Muscle of arm (tissue), 12 donors: Measurements from ENCODE around the gene BNC2. TPM values are rescaled to one million over a fixed set of nuclear protein-coding genes. Genes with fewer than 3 reads are reported as not detected.
A peak's percentile ranks its signal among the peaks of the same experiment; 100 is the strongest.

Experiments
- DNase-seq: peaks from one replicate; pipeline ENCODE4 v3.0.0-alpha.2; 2013
- polyA plus RNA-seq, 12 donors: library from polyadenylated mRNA; unstranded; fragments of 120-200 nt; gene quantifications; one replicate each; pipeline ENCODE4 v1.2.1, GENCODE V29; 2013; ENCODE audit not compliant: insufficient read length in 12 of 12

Gene BNC2
- polyA plus RNA-seq, 12 donors, result 4.5 to 19.4 (median 6.8) TPM; not detected in 1

DNA sequence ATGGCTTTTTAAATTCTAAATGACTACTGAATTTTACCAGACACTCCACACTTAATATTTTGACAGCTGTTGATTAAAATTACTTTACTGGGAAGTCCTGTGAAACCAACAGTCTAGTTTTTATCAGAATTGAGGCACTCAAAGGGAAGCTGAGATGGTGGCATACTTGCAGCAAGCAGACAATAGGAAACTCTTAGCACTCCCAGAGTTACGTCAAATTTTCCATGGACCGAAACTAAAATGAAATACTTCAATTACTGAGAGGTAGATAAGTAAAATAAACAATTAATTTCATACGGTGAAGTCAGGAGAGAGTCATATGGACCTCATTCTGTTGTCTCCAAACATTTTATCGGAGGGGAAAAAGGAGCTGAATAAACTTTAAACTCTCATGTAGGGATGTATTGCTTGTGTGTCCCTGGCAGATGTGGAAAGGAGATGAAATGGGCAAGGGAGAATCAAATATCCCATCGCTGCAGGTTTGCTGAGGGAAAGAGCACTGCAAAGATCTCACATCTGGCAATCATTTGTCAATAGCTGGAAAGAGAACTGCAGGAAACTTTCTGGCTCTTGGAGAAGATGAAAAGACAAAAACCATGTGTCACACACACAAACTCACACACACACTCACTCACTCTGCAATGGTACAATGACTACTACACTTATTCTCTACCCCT is 189.4 kb downstream of the BNC2 start:
- DNase-seq, result peak; percentile 80

DNA sequence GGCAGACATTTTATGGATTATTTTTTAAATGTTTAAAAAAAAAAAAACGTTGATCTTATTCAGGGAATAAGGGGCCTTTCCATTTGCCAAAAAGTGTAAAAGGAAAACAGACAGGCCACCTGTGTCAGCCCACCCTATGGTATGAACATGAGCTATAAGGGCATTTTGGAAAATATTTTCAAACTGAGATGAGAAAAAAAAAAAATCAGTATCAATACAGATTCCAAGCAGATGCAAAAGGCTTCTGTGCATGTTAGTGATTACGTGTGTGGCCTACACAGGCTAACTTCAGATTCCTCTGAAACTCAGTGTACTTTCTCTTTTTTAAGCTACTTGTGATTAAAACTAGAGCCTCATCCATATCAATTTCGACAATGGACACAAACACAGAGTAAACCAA is 189.9 kb downstream of the BNC2 start:
- no peak for DNase-seq

DNA sequence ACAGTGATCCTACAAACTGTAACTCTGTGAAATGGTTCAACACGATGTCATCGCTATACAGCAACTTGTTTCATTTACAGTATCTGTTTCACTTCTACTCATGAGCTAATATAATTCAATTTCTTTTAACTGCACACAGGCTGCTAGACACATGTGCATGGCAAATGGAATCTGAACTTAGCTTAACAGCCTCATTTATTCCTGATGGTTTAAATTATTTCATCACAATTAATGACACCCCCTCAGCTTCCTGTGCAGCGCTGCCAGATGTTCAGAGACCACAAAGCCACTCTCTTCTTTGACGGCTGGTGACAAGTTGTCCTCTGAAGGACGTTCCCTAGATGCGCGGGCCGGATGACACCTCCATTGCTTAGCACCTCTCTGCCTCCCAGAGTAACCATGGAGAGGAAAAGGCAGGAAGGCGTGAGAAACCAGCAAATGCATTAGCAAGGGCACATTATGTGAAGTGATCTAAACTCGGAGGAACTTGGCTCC is 191.1 kb downstream of the BNC2 start:
- no peak for DNase-seq

DNA sequence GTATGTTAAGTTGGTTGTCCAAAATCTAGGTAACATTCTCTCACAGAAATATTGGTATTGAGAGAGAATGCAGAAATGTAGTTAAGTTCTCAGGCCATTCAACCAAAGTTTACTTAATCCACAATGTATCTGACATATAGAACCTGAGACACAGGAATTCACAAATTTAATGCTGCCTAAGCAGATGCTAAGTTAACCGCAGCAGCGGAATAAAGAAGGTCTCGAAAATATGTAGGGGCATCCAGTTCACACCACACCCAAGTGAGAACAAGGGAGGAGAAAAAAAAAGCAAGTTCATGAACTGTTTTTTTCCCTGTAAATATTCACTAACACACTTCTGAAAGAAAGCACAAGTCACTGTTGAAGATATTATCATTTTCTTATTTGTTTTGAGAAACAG is 194.0 kb downstream of the BNC2 start:
- DNase-seq, result no peak

DNA sequence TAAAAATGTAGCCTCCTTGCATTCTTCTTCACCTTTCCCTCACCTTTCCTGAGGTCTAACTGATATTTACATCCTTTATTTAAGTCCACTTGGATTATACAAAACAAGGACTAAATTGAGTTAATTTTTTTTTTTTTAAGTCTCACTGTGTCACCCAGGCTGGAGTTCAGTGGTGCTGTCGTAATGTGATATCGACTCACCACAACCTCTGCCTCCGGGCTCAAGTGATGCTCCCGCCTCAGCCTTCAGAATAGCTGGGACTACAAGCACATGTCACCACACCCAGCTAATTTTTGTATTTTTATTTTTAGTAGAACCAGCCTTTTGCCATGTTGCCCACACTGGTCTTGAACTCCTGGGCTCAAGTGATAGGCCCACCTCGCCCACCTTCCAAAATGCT is 195.3 kb downstream of the BNC2 start:
- no peak for DNase-seq

DNA sequence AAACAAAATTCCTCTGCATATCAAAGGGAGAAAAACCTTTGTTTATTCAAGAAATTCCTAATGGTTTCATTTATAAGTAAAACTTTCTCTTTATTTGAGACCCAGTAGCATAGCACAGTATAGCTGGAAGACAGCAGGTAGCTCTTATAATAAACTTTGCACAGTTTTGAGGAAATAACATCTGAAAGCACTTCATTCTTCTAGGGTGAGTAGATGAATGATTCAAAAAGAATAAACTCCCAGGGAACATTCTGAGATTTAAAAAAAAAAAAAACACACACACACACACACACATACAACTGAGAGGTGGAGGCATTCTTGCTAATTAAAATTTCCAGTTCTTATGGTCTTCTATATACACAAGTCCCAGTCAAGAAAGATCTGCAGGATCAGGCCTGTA is 197.3 kb downstream of the BNC2 start:
- no peak for DNase-seq

DNA sequence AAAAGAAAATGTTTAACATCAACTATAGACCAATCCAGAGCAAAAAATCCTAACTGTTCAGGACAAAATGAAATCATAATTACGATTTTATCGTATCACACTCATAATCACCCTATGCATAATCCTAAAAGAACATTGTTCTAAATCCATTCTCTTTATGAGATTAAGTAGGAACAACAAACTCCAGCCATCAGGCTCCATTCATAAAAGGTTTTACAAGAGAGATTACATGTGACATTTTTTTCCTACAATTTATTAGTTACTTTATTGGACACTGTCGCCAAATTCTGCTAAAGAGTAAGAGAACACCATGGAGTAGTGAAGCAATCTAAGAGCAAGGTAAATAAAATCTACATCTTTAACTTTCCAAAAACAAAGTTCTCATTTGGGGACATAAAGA is 198.0 kb downstream of the BNC2 start:
- no peak for DNase-seq

DNA sequence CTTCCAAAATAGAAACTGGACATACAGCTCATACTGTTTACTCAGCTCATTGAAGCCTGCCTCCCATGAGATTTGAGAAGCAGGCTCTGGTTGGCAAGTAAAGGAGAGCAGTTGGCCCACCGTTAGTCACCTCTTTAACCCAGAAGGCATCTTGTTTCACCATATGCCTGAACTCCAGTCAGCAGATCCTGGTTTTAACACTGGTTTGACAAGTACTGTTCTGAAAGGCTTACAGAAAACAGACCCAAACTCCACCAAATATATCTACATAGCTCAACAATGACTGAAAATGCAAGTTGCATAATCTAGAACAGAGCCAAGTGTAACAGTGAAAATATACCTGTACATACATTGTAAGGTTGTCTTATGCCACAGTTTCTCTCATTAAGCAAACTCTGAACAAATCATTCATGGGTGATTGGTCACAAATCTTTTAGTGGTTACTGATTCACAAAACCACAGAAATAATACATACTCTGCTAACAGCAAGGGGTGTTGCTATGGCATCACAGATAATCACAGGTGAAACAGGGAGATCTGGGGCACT is 198.8 kb downstream of the BNC2 start:
- DNase-seq, result no peak

DNA sequence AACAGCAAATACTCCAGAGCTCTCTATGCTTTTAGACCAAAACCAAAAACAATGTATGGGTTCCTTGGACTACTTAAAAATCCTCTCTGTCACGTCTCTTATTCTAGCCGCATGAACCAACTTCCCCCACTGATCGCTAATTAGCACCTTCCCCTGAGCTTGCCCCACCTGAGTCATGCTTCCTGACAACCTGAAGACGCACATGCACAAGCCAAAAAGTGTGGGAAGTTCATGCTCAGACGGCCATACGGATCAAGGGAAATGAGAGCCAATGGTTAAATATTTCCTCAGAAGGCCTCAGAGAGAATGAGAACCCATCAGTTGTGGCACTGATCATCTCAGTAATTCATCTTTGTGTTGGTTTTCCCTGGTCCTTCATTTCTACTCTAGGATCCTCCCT is 199.7 kb downstream of the BNC2 start:
- no peak for DNase-seq

DNA sequence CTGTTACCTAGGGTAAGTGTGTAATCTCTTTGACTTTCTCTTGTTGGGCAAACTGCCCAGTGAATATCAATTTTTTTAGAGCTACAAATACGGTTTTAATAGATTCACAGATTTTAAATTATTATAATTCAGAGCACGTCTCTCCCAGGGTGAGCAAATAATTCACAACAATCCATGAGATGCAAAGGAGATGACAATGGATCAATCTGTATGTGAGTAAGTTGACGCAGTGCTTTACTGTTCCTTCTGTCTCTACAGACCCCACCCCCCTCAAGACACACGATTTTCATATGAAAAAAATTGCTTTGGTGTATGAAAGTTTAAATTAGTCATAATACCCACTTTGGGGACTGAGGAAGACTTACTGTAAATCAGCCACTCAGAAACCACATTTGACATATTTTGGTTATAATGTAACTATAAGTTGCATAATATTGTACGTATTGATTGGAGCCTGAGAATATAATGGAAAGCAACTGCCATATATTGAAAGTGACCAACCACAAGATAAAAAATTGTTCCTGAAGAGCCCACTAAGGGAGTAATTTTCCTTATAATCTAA is 201.7 kb downstream of the BNC2 start:
- DNase-seq, result no peak

DNA sequence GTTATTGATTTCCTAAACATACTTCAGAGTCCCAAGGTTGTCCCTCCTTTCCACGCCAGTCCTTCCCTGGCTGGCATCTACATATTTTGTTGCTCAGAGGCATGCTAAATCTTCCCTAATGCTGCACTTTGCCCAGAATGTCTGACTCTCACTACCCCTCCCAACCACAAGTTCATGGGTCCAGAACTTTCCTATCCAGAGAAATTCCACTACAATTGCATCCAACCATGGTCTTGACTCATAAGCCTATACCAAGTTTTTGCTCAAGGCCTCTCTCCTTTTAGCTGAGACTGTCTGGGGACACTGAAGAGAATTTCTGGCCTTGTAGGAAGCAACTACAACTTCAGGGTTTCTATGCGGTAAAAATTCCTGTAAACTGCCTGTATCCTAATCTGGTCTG is 206.3 kb downstream of the BNC2 start:
- DNase-seq, result no peak

DNA sequence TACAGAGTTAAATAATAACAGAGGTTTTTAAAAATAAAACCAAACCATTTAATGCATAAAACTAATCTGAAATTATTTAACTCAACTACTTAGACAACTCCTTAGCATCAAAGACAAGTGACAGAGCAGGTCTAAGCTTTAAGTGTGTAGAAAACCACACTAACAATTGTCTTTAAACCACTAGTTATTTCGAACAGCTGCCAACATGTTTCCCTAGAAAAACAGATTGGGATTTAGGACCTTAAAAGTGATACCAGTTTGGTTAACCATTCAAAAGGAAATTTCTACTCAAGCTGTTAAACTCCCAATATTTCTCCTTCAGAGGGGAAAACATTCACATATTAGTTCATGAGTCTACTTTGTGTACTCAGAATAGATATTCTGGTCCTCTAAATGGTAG is 208.7 kb downstream of the BNC2 start:
- DNase-seq, result no peak

DNA sequence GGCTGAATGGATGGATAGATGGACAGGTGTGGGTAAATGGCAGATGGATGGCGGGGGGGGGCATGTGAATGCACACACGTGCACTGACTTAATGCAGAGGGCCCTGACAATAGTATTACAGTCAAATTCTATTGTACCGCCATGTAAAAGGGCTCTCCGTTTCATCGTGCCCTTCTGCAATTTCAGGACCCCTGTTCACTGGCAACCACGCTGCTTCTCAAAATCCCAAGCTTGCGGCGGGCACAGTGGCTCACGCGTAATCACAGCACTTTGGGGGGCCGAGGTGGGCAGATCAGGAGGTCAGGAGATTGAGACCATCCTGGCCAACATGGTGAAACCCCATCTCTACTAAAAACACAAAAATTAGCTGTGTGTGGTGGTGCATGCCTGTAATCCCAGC is 211.4 kb downstream of the BNC2 start:
- no peak for DNase-seq

DNA sequence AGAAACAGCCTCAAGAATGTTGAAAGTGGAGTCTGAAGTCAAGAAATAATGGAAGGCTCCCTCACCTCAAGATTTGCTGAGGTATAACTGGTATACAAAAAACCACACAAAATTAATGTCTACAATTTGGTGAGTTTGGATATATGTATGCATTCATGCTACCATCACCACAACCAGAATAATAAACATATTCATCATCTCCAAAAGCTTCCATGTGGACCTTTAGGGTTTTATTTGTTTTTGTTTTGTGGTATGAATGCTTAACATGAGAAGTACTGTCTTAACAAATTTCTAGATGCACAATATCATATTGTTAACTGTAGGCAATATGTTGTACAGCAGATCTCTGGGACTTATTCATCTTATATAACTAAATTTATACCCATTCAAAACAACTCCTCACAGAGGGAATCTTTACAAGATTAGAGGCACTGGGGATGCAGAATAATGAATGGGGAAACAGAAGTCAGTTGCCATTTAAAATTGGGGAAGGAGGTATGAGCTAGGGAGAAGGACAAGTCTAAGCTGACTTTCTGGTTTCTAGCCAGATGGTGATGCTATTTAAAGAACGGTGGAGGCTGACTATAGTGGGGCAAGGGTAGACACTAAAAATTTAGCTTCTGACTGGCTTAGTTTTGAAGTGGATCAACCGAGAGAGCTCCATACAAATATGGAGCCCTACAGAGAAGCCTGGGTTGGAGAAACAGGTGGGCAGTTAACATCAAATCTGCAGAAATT is 213.9 kb downstream of the BNC2 start:
- DNase-seq, result no peak

DNA sequence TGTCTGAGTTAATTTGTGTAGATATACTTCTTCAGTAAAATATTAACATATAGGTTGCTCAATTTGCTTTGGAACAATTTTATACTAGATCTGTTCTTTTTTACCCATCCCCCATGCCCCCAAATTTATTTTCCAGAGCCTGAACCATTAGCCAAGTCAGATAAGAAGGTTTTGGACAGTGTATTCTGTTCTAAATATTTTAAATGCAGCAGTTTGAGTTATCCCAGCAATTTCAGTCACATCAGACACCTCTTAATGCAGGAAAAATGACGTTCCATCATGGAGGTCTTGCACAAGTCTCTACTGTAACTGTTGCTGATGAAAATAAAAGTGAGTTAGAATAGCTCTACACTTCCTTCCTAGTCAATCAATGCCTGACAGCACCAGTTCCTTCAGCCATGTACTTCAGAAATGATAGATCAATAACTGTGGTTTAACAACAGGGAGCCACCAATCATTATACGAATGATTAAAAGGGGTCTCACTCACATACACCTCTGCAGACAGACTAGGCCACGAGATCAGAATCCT is 215.8 kb downstream of the BNC2 start:
- no peak for DNase-seq

DNA sequence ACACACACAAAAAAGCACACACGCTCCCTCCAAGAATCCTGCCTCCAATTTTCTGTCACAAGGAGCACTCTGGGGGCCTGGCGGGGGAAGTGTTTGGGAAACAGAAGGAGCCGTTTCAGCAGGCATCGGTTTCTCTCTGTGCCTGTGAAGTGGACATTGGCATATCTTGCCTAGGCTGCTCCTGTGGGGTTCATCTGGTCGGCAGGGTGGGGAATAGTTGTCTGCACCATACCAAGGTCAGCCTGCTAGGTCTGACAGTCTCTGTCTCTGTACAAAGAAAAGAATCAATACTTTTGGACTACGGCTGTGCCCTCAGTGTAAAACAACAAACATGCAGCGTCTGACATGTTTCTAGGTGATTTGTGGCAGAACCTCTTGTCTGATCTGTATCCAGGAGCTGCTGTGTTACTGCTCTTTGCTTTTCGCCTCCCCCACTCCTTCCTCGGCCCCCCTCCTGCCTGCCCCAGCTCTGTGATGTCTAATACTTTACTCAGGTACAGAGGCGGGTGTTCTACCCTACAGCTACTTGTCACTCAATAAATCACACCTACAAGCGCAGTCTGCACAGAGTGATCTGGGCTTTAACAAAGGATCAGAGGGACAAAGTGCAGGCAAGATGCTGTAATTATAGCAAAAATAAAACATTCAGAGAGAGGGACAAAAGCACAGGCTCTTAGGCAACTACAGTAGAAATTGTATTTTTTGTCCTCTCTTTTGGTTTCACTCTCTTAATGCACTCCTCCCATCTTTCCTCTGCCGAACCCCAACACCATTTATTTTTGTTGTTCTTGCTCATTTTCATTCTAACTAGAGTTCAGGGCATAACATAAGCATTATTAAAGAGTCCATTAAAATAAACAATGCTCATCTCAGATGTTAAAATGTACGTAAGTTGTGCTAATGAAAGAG is 216.7 kb downstream of the BNC2 start:
- peak; percentile 43 for DNase-seq

DNA sequence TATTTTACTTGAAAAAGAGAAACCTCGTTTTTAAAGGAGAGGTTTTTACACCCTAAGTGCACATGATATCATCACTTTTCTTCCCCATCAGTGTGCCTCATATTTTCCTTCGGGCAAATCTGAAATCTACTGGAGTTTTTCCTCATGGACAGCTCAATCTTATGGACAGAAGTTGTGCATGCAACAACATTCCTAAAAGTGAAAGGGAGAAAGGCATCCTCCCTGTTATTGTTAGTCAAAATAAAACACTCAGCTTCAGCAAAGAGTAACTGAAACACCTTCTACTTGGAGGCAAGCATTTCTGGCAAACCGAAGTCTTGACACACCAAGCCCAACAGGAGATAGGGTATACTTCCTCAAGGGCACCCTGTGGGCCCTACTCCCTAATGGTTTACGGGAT is 217.9 kb downstream of the BNC2 start:
- DNase-seq, result peak; percentile 43

DNA sequence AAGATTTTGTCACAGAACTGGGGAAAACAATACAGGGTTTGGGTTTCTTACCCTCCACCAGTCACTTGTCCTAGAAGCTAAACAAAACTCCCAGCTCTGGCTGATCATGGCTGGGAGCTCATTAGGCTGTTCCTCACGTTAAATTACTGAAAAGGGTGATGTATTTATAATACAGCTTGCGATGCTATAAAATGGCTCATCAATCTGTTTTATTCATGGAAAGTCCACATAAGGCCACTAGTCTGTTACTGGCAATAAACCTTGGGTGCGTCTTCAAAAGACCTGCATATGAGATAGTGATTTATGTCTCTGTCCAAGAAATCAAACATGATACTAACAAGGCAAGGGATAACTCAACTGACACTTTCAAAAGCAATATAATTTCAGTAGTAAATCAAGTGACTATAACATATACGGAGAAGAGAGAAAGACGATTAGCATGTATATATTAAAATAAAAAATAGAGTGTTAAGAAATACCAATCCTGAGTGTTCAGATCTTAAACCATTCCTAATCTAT is 219.0 kb downstream of the BNC2 start:
- no peak for DNase-seq

DNA sequence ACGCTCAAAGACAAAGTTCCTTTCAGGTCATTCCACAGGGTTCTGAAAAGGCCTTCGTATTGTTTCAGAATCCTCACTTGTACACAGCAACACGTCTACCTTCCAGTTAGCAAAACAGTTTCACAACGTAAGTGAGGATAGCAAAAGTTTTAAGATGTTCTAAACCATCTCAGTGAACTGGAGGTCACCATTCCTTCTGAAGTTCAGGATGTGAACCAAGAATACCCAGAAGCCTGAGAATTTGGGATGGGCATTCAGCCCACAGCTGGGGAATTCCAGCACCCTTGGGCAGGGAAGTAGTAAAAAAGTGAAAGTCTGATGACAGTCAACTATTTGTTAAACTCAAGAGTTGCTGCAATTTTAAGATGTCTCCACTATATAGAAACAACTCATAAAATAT is 224.5 kb downstream of the BNC2 start:
- DNase-seq, result no peak

DNA sequence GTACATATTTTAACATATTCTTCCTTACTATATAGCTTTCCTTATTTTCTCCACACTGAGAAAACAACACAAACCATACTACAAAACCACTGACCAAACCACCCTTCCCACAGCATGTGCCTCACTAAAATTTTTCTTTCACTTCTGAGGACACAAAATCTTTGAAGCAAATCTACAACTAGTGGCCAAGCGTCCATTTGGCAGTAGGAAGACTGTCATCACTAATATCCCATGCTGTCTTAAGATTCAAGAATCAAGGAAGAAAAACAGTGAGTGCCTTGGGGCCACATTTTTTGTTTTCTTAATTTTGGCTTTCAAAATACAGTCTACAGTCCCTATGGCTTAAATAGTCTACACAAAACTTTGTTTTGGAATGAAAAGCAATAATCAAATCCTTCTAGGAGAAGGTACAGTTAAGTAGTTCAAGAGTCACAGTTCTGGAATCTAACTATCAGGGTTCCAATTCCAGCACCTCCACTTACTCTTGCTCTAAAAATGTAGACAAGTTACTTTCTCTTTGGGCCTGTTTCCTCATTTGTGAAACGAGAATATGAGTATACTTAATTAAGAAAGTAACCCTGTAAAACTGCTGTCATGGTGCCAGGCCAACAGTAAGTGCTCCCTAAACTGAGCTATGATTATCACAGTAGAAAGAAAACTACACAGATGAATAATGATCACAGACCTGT is 227.9 kb downstream of the BNC2 start:
- no peak for DNase-seq

DNA sequence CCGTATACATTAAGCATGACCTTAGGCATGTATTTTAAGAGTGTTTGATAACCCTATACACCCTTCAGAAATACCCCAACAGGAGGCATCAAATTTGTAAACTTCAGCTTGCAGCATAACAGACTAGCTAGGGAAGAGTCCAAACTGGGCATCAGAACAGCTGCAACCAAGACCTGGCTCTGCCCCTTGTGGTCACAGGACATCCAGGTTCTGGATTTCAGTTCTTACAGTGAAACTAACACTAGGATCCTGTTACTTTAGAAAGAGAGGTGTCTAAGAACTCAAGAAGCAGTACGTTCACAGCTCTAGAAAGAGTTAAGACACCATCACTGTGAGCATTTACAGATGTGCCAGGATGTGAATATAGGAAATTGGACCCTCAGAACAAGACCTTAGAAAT is 229.8 kb downstream of the BNC2 start:
- DNase-seq, result no peak
